GM19438 (cell line): ENCODE measurements around the gene UNC93B1.

ENCODE experiments used
- ATAC-seq: cut with Tn5 transposase; IDR thresholded peaks from one replicate; pipeline ENCODE4 v1.9.1; 2021; ENCODE audit warnings: low read depth; ENCODE audit not compliant: unreplicated experiment

The UNC93B1 gene

GRCh38 chr11:68024508-68024907 is 20.6 kb upstream of the UNC93B1 start:
- no peak for ATAC-seq

GRCh38 chr11:68022531-68022930 is 18.6 kb upstream of the UNC93B1 start:
- no peak for ATAC-seq

- ATAC-seq = no peak
Measured at GRCh38 chr11:68021167-68021787, 17.4 kb upstream of the UNC93B1 start.

- no peak for ATAC-seq
Measured at GRCh38 chr11:68020575-68020974, 16.7 kb upstream of the UNC93B1 start.

GRCh38 chr11:68019486-68019885 is 15.6 kb upstream of the UNC93B1 start:
- ATAC-seq = no peak

- ATAC-seq = no peak
Measured at GRCh38 chr11:68018730-68019190, 14.9 kb upstream of the UNC93B1 start.

GRCh38 chr11:68017980-68018729 is 14.3 kb upstream of the UNC93B1 start:
- ATAC-seq = no peak

GRCh38 chr11:68016904-68017817 is 13.3 kb upstream of the UNC93B1 start:
- no peak for ATAC-seq

- ATAC-seq = no peak
Measured at GRCh38 chr11:68016161-68016903, 12.4 kb upstream of the UNC93B1 start.

- no peak for ATAC-seq
Measured at GRCh38 chr11:68015467-68015866, 11.6 kb upstream of the UNC93B1 start.

- ATAC-seq = no peak
Measured at GRCh38 chr11:68014947-68015447, 11.1 kb upstream of the UNC93B1 start.

GRCh38 chr11:68014157-68014946 is 10.5 kb upstream of the UNC93B1 start:
- ATAC-seq = no peak

- no peak for ATAC-seq
Measured at GRCh38 chr11:68013611-68014156, 9.8 kb upstream of the UNC93B1 start.

- ATAC-seq = no peak
Measured at GRCh38 chr11:68012843-68013610, 9.1 kb upstream of the UNC93B1 start.

- no peak for ATAC-seq
Measured at GRCh38 chr11:68012044-68012842, 8.3 kb upstream of the UNC93B1 start.

- ATAC-seq = no peak
Measured at GRCh38 chr11:68011051-68011943, 7.4 kb upstream of the UNC93B1 start.
